Body of pancreas (tissue), 4 donors: ENCODE measurements around the gene TSSK2. TPM values are rescaled to one million over a fixed set of nuclear protein-coding genes. Genes with fewer than 3 reads are reported as not detected.
A peak's percentile ranks its signal among the peaks of the same experiment; 100 is the strongest.

Experiments used
- ATAC-seq: fragments of 150-250 bp; one replicate; pipeline ENCODE4 v1.9.1; 2016
- DNase-seq, 4 donors: peaks; one replicate each; pipeline ENCODE4 v3.0.0-alpha.2; 2019
- H3K27ac ChIP-seq, 4 donors: fragments of 200-600 bp; sonication (generic); 1 replicate in 3 of 4; 2 replicates in 1 of 4; pipeline versions ENCODE4 v1.5.1 to v1.6.1; 2016 to 2019; ENCODE audit warnings: mild to moderate bottlenecking in 1 of 4, mixed read lengths in 1 of 4, moderate library complexity in 1 of 4
- H3K27me3 ChIP-seq, 2 donors: fragments of 200-600 bp; sonication (generic); one replicate each; pipeline ENCODE4 v1.6.0; 2016; ENCODE audit warnings: mild to moderate bottlenecking in 1 of 2
- H3K36me3 ChIP-seq, 2 donors: fragments of 200-600 bp; sonication (generic); replicated peaks in 1 of 2; 2 replicates each; pipeline ENCODE4 v1.5.1; 2016; ENCODE audit warnings: low read depth in 2 of 2; ENCODE audit not compliant: insufficient read depth in 1 of 2
- H3K4me1 ChIP-seq: fragments of 200-600 bp; sonication (generic); one replicate; pipeline ENCODE4 v1.6.0; 2016
- H3K4me3 ChIP-seq, 2 donors: fragments of 200-600 bp; sonication (generic); 1 replicate in 1 of 2; 2 replicates in 1 of 2; pipeline ENCODE4 v1.5.1; 2016 to 2019
- H3K9me3 ChIP-seq, 3 donors: fragments of 200-600 bp; sonication (generic); 1 replicate in 2 of 3; 2 replicates in 1 of 3; pipeline ENCODE4 v1.5.1; 2016
- CTCF ChIP-seq, 7 experiments: fragments of 450-650 bp in 4 of 7; fragments of 200-600 bp in 3 of 7; sonication (generic) in 3 of 7; IDR thresholded peaks; one replicate each; pipeline ENCODE4 v1.5.1; 2016 to 2019; ENCODE audit warnings: antibody characterized with exemption in 7 of 7
- POLR2A ChIP-seq, 3 donors: fragments of 450-650 bp; IDR thresholded peaks; one replicate each; pipeline ENCODE4 v1.6.1; 2016; ENCODE audit warnings: antibody characterized with exemption in 3 of 3, mild to moderate bottlenecking in 2 of 3
- WGBS, 2 donors: methylation state at CpG; one replicate each; pipeline ENCODE4 v1.1.5; 2017; 5-methylcytosine and 5-hydroxymethylcytosine counted together
- intact Hi-C: fragments of 100-400 bp; cut with DNase I; formaldehyde crosslinking; loops from one replicate; pipeline ENCODE4 v1.15.1; 2023
- total RNA-seq, 2 donors: library from RNA; depleted of rRNA; stranded (reverse); fragments of >200 nt; gene quantifications; one replicate each; pipeline ENCODE4 v1.1.0, GENCODE V29; 2016

The TSSK2 gene
- total RNA-seq, 2 donors from 2014 or later, result 0.33 TPM; not detected in 1

- H3K27me3 ChIP-seq, result no peaks in the 10 kb centered on the region
- ATAC-seq (no peak), DNase-seq (peak; percentile 40 to 60 (median 45))
- 33 to 50% methylated on average over 8 to 14 of the region's 14 CpGs for WGBS, 2 donors
- peaks cover 79% of the 10 kb centered on the region for H3K4me1 ChIP-seq
- H3K36me3 ChIP-seq, result no peaks in the 10 kb centered on the region
- intact Hi-C loops, result loop anchor here (5.0 kb wide), 1 partner anchor 47 kb away; no protein-coding TSS in a partner anchor
- peak overlapping the region; percentile 8 to 71 (median 32) for H3K27ac ChIP-seq
- TF ChIP-seq POLR2A (IDR thresholded peaks at IDR 0.05) (peak in 1 of 3 donors; percentile 21), CTCF (IDR thresholded peaks at IDR 0.05) (no peak)
- H3K9me3 ChIP-seq, result no peaks in the 10 kb centered on the region
- H3K4me3 ChIP-seq, result no peak overlapping the region
Measured at GRCh38 chr22:19174106-19175025, 43.3 kb downstream of the TSSK2 start.

DNA sequence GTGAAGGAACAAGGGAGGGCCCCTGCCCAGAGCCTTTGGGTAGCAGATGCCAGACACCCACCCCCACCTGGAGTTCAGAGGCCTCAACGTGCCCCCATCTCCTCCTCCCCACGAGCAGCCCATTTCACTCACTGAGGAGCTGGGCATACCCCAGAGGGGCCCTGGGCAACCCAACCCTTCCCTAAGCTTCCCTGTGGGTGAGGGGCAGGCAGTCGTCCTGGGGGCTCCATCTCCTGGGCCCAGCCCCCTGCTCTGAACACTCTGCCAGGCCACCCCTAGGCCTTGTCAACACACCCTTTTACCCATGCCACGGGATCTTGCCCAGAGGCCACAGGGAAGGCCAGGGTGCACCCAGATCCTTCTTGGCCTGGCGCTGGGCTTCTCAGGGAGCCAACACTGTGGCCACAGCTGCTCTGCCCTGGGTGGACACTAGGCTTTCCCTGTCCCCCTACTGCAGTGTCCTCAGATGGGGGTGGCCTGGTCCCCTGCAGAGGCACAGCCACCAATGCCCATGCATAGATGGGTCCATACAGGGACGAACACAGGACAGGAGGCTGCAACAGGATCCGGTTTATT is 44.0 kb downstream of the TSSK2 start:
- H3K27ac ChIP-seq, result peak overlapping the region; percentile 8 to 71 (median 32)
- DNase-seq (no peak), ATAC-seq (no peak)
- 77 to 80% methylated on average over 3 to 7 of the region's 7 CpGs for WGBS, 2 donors
- no peak overlapping the region for H3K4me3 ChIP-seq
- TF ChIP-seq CTCF (IDR thresholded peaks at IDR 0.05) (no peak), POLR2A (IDR thresholded peaks at IDR 0.05) (no peak)
- H3K36me3 ChIP-seq, result no peaks in the 10 kb centered on the region
- peaks cover 76% of the 10 kb centered on the region for H3K4me1 ChIP-seq
- H3K27me3 ChIP-seq, result no peaks in the 10 kb centered on the region
- intact Hi-C loops, result loop anchor here (5.0 kb wide), 1 partner anchor 48 kb away; no protein-coding TSS in a partner anchor
- H3K9me3 ChIP-seq, result no peaks in the 10 kb centered on the region

DNA sequence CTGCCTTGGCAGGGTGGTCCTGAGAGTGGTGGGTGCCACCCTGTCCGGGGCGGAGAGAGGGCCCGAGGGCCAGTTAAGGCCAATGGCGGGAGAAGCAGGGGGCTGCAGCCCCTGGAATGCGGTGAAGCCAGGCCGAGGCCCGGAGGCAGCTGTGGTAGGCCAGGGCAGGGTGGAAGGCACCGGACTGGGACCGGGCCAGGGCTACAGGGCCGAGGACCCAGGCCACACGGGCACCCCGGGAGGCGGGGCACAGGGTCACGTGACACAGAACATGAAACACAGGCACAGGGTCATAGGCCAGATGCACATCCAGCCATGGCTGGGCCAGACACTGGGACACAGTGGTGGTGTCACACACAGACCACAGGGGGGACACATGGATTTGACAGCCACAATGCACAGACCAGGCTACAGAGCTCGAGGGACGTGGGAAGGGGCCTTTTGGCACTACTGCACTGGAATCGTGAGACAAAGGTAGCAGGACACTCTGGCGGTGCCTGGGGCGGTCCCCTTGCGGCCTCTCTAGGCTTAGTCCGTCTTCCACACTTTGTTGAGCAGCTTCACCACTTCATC is 44.6 kb downstream of the TSSK2 start:
- H3K9me3 ChIP-seq, result no peaks in the 10 kb centered on the region

DNA sequence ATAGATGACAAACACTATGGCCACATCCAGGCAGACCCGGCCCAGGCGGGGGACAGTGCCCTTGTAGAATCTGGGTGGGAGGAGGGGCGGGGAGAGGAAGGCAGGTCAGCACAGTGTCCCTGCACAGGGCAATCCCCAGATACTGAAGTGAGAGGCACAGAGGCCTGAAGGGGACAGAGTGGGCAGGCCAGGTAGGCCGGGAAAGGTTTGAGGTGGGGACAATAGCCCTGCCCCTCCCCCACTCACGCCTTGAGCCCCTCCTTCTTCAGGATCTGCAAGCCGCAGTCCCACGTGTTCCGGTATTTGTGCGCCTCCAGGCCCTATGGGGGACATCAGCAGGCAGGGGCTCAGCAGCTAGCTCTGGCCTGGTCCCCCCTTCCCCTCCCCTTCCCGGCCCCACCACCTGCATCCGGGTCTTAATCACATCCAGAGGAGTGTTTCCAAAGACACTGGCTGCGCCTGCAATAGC is 45.1 kb downstream of the TSSK2 start:
- Histone ChIP-seq H3K27me3 (no peaks in the 10 kb centered on the region), H3K27ac (peak overlapping the region in 1 of 4 donors; percentile 18), H3K36me3 (no peaks in the 10 kb centered on the region), H3K9me3 (no peaks in the 10 kb centered on the region), H3K4me1 (peaks cover 68% of the 10 kb centered on the region), H3K4me3 (no peak overlapping the region)
- DNase-seq, result no peak
- ATAC-seq, result no peak
- TF ChIP-seq CTCF (IDR thresholded peaks at IDR 0.05), result no peak
- TF ChIP-seq POLR2A (IDR thresholded peaks at IDR 0.05), result no peak
- intact Hi-C loops, result loop anchor here (5.0 kb wide), 1 partner anchor 49 kb away; no protein-coding TSS in a partner anchor
- 72 to 86% methylated on average over 11 of the region's 12 CpGs for WGBS, 2 donors

More for the DNA sequence above, 44.6 kb downstream of the TSSK2 start:
- no peak for ATAC-seq
- Histone ChIP-seq H3K27me3 (no peaks in the 10 kb centered on the region), H3K4me1 (peaks cover 71% of the 10 kb centered on the region), H3K36me3 (no peaks in the 10 kb centered on the region), H3K4me3 (no peak overlapping the region), H3K27ac (peak overlapping the region in 1 of 4 donors; percentile 71)
- TF ChIP-seq CTCF (IDR thresholded peaks at IDR 0.05) (no peak), POLR2A (IDR thresholded peaks at IDR 0.05) (no peak)
- intact Hi-C loops, result loop anchor here (5.0 kb wide), 1 partner anchor 48 kb away; no protein-coding TSS in a partner anchor
- no peak for DNase-seq
- 73 to 86% methylated on average over 10 to 19 of the region's 21 CpGs for WGBS, 2 donors
